Stimulated activated CD8-positive, alpha-beta memory T cell treated with anti-CD3 and anti-CD28 coated beads, Interleukin-2, amount 100 ng/mL, for 48 hours (primary cell): ENCODE data around the gene GLO1.

Experiments
- DNase-seq, 2 donors: peaks; one replicate each; pipeline ENCODE4 v3.0.0-alpha.2; 2020; ENCODE audit warnings: low read depth in 2 of 2

Gene GLO1

DNA sequence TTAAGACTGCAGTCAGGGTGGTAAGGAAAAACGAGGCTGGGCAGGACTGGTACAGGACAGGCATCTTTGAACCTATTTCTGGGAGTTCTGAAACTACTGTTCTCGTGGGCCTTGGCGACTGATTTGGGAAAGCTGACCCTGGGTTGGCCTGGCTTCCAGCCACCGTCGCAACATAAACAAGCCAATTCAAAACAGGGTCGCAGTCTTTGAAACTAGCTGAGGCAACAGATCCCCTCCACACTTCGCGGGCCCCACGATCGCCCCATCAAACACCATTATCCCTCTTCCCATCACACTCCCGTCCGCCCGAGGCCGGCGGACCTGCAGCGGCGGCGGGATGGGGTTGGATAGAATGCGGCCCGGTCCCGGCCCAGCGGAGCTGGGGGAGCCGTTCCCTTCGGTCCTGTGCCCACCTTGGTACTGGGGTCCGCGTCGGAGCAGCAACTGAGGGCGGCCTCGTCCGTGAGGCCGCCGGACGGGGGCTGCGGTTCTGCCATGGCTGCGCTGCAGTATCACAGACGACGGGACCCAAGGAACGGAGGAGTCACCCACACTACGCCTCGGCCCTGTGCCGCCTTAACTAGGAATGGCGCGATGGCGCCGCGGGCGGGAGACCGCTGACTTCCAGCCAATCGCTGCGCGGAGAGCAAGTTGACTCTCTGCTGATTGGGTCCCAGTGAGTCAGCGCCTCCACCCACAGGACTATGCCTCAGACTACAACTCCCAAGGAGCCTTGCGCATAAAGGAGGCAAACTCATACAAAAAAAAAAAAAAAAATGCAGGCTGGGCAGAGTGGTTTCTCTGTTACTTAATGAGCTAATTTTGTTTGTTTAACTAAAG lies at the start of gene GLO1:
Gene GLO1 (minus strand): TSS at position 588 of the 840 bp plus-strand sequence. CDS start 91 bp downstream, at position 497.
- peak; percentile 90 to 96 for DNase-seq

DNA sequence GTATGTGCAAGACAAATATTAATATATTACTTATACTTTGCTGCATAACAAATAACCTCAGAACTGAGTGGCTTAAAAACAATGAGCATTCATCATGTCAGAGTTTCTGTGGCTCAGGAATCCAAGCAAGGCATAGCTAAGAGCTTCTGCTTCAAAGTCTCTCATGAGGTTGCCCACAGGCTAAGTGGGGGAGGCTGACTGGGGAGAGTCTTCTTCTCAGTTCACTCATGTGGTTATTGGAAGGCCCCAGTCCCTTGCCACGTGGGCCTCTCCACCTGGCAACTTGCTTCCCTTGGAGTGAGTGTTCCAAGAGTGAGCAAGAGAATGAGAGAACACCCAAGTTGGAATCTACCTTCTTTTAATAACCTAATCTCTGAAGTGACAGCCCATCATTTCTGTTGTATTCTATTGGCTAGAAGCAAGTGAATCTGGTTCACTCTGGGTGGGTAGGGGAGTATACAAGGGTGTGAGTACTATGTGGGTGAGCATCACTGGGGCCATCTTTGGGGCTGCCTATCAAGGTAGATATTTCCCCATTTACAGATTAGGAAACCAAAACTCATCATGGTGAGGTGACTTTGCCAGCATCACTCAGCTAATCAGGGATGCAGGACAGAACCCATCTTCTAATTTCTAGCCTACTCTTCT lies 48.1 kb upstream of the GLO1 start:
- peak in 1 of 2 donors; percentile 2 for DNase-seq

DNA sequence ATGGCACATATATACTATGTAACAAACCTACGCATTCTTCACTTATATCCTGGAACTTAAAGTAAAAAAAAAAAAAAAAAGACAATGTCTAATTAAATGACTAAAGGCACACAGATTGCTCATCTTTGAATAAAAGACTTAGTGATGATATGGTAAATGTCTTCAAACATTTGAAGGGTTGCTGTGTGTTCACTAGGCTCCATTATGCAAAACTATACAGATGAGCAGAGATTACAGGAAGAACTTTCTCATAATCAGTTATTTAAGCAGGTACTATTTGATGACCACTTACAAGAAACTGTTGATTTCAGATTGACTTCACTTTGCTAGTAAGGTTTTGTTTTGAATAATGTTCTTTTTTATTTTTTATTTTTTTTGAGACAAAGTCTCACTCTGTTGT lies 46.5 kb upstream of the GLO1 start:
- DNase-seq, result no peak

DNA sequence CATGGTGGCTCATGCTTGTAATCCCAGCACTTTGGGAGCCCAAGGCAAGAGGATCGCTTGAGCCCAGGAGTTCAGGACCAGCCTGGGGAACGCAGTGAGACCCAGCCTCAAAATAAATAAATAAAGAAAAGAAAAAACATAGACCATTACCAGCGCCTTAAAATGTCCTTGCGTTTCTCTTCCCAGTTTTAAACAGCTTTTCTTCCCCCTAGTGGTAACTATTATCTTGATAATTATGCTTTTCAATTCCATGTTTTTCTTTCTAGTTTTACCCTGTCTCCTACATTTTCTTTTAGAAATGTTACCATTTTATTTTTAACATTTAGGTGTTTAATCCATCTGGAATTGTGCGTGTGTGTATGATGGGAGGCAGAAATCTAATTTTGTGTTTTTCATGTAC lies 36.6 kb upstream of the GLO1 start:
- DNase-seq, result no peak

DNA sequence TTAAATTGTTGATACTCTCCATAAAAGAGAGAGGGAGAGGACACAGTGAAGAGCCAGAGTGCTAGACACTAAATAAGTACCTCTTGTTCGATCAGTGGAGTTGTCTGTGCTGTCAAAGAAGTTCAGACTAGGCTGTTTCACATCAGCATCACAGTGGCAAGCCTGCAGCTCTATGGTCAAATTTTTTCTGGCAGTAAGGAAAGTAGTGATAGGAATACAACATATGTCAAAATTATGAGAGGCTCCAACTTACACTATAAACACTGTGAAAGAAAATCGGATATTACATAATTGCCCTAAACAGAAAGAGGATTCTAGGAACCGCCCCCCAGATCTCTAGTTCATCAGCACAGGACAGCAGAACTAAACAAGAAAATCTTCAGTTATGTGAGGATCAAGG lies 35.3 kb upstream of the GLO1 start:
- DNase-seq, result no peak

DNA sequence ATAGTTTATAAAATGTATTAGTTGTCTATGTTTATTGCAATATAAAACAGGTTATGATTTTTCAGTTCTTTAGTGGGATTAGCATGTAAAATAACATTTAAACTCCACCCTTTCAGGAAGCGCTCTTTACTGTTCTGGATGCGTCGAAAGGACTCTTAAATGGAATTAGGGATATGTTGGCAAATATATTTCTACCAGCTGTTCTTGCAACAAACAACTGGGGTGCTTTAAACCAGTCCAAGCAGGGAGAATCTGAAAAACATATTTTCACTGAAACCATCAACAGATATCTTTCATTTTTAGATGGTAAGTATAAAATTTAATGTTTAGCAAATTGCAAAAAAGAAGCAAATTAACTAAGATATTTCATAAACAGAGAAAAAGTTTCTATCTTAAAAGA lies 34.0 kb upstream of the GLO1 start:
- DNase-seq, result no peak

DNA sequence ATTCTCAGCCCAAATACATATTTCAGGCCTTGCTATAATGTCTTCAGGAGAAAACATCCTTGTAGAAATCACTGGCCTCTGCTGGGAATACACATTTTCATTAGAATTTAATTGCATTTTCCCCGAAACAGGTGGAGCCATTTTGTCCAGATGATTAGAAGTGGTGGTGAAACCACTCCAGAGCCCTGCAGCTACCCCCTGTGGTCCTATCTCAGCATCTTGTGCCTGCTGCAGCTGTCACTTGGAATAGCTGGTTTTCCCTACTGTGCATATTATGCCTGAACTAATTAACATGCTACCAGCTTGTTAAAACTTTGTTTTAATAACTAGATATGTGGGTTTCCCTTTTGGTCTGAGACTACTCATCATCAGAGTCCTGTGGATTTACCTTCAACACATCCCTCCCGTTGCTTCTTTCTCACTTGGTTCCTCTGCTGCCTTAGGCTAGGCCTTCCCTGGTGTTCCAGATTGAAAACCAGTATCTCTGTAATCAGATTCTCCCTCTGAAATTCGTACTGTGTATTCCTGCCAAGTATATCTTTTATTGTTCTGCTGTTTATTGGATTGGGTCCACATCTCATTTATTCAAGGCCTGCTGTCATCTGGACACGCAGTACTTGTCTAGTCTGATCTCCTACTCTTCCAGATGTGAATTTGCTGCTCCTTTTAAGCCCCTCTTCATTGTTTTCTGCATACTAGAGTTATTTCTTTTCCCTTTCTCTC lies 27.4 kb upstream of the GLO1 start:
- DNase-seq, result no peak

DNA sequence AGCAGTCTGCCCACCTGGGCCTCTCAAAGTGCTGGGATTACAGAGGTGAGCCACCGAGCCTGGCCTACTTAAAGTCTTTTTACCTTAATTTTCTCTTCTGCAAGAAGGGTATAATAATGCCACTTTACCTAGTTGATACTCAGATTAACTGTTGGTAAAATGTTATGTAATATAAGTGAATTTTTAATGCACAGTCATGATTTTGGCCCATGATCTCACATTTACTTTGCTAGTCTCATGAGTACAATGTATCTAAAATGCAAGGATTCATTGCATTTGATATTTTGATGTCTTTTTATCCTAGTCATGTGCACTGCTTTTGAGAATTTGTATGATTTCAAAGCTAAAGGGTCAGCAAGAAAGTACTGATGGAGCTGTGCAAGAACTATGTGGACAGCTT lies 25.3 kb upstream of the GLO1 start:
- no peak for DNase-seq

DNA sequence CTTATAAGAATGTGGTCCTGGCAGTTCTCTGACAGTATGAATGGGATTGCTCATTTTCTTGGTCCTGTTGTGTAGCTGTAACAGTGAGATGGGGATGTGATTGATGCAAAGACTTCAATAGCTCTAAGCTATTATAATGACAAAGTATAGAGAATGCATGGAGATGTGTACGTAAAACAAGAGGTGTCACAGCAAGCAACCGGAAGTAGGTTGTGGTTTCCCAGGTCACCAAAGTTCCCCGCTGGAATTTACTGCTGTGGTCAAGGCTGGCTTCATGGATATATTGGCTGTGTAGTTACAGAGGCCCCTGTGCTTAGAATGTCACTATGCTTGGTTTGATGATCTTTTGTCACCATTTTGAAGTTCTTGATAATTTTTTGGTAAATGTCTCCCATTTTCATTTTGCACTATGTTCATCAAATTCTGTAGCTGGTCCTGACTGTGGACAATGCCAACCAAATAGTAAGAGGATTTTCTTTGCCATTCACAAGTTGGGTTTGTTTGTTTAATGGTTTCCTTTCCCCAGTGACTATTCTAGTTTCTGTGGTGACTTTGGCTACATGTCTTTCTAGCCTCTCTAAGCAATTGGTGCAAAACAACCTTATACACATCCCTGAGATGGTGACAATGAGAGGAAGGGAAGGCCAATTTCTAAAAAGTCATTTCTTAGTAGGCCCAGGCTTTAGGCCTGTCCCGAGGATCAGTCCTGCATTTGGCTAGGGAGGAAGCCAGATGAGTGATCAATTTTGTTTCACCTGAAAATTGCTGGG lies 22.7 kb upstream of the GLO1 start:
- DNase-seq, result no peak

DNA sequence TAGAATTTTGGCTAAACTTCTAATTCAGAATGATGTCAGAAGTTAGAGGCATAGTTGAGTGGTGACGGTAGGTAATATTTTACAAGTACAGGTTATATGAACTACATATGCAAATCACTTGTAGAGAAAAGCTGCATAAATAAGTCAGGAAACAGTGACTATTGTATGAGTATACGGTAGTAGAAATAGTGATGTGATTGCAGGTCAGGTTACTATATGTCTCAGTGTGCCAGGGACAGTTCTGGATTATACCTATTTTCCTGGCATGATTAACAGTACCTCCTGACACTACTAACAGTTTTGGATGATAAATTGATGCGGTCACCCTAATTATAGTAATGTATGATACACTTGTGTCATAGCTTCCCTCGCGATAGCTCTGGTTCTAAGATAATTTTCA lies 21.4 kb upstream of the GLO1 start:
- no peak for DNase-seq

DNA sequence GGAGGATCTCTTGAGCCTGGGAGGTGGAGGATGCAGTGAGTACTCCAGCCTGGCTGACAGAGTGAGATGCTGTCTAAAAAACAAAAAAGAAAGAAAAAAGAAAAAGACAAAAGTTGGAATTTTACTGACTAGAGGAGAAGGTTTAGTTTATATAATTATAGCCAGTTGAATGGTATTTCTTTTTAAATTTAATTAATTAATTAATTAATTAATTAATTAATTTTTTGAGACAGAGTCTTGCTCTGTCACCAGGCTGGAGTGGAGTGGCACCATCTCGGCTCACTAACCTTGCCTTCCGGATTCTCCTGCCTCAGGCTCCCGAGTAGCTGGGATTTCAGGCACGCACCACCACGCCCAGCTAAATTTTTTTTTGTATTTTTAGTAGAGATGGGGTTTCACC lies 20.8 kb upstream of the GLO1 start:
- no peak for DNase-seq

DNA sequence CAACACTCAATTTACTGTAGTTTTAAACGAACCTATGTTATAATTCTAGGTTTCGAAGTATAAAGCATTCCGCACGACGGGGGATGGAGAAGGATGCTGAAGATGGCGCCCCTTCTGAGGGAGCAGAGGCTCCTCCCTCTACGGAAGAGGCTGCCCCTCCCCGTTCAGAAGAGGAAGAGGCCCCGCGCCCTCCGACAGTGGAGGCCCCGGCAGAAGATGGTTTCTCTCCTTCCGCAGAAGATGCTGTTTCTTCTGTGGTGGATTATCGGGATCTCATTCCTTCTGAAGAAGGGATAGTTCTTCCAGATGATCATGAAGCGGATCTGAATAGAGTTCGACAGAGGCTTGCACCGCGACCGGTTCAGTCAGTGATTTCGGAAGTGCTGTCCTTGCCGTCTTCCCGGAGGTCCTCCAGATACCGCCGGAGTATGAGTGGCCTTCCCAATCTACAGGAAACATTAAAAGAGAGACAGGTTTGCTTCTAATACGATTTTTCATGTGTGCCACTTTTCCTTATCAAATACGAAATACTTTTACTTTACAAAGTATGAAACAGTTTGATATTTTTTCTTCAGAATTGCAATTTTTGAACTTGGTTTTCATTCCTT lies 19.9 kb upstream of the GLO1 start:
- DNase-seq, result no peak

DNA sequence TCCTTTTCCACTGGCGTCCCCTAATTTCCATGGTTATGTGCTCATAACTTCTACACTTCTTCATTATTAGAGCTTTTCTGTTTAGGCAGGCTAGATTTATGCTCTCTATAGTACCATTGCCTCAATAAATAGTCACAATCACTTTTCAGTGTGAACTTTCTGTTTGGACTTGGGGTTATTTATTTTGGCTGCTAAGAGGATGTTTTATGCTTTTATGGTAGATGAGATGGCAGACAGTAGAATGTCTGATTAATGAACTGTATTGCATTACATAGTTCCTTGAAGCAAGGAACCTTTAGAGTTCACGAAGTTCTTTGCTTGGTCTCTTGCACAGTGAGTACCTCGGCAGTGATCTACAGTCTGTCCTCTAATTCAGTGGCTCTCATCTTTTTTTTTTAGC lies 19.1 kb upstream of the GLO1 start:
- DNase-seq, result no peak

DNA sequence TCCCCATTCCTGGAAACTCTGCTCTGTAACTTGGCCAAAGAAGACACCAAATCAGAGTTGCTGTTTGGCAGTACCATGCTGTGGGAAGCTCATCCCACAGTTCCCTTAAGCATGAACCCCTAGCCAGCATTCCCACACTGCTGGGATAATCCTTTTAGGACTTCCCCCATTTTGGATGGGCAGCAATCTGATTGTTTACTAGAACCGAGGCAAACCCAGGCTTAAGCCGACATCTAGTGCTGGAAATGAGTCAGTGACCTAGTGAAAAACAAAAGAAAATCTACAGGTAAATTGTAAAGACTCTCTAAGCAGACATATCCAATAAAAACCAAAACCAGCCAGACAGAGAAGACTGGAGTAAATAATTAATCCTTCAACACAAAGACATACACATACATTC lies 17.4 kb upstream of the GLO1 start:
- no peak for DNase-seq

DNA sequence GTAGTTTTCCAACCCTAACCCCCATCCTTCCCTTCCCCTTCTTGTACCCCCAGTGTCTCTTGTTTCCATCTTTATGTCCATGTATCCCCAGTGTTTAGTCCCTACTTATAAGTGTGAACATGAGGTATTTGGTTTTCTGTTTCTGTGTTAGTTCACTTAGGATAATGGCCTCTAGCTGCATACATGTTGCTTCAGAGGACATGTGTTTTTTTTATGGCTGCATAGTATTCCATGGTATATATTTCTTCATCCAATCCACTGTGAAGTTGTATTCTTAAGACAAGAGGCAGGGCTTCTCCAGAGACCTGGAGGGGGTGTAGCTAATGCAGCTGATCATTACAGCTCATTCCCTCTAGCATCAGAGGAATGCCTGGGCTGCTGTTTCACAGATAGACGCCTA lies 16.4 kb upstream of the GLO1 start:
- no peak for DNase-seq

DNA sequence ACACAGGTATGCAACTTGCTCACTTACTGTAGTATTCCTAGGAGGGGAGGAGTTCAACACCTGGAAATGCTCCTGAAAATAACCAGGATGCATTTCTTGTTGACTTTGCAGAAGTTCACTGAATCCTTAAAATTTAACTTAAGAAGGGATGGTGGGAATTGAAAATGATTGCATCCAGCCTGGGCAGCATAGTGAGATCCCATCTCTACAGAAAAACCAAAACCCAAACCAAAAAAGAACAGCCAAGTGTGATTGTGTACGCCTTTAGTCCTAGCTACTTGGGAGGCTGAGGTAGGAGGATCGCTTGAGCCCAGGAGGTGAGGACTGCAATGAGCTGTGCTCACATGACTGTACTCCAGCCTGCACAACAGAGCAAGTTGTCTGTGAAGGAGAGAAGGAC lies 13.9 kb upstream of the GLO1 start:
- DNase-seq, result no peak

DNA sequence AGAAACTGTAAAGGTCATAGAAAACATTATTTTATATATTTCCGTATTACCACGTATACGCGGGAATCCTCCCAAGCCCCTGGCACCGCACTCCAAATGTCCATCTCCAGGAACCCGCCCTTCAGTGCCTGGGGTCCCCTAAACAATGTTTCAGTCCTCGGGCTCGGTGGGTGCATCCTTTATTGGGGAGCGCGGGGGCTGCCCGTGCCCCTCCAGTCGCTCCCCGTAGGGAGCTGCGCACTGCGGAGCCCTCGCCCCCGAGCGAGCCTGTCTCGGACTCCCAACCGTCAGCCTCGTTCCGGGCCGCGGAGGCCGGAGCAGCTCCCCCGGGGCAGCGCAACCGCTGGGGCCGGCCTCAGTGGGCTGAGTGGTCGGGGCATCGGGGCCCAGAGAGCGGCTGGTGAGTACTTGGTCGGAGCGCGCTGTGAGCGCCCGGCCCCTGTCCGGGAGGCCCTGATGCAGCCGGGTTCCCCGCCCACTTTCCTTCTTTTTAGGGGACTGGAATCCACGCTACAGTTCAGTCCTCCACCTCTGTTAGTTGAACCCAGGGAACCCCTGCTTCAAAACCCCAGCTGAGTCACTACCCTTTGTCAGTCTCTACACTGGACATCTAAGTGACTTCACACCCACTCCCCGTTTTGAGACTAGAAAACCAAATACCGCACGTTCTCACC lies 12.2 kb upstream of the GLO1 start, which contains the start of gene DNAH8:
Gene DNAH8 (plus strand): TSS at position 296 of the 674 bp plus-strand sequence. CDS start 7,499 bp downstream, outside the sequence.
- DNase-seq, result peak in 1 of 2 donors; percentile 10

DNA sequence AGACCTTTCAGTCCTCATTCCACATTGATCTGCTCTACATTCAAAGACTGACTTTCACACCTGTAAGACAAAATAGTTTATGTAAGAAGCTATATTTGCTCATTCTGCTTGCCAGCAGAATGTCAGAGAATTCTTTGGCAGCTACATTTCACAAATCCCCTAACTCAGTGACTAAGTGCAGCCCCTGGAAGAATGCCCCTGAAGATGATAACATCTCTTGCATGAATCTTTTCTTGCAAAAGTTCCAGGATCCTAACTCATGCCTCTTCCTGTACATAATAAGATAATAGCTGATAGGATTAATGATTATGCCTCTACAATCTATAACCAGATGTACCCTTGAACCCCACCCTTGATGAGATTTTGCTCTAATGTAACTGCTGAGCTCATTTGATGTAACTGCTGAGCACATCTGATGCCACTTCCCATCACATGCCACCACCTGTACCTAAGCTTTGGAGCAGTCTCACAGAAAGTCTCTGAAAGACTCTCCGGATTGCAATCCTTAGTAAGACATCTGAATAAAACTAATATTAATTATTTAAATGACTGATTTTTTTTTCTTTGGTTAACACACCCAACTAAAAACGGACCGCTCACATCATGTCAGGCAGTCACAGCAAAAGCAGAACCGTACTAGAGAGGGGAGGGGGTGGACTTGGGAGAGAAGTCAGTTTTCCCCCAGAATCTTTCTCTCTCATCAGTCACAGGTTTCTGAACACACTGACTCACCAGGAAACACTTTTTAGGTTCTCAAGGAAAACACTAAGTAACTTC lies 11.5 kb upstream of the GLO1 start:
- DNase-seq, result no peak

DNA sequence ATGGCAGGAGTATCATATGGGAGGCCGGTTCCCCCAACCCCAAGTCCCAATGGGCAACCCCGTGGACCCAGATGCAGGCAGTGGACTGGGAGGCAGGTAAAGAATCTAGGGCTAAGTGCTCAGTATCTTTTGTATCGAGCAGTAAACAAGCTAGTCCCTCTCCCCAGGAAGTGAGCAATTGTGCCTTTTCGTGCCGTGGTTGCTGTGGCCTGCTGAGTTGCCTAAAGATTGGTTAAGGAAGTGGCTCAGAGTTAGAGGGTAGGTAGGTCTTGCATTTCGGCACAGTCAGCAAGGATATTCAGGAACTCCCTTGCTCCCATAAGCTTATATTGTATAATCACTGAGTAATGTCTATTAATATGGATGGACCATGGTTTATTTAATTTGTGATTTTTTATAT lies 10.9 kb upstream of the GLO1 start:
- peak; percentile 29 to 46 for DNase-seq

DNA sequence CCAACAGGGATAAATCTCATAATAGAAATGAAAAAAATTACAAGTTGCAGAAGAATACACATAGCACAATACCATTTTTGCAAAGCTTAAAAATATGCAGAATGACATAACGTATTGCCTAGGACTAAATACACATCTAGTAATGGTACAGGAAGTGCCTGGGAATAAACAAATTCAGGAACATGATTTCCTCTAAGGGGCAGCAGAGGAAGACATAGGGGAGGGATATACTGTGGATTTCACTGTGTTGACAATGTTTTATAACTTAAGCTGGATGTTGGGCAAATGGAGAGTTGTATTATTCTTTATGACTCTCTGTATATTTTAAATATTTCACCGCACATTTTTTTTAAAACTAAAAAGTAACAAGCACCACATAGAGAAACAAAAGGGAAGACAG lies 5.6 kb upstream of the GLO1 start:
- no peak for DNase-seq
